Cardiac septum (tissue), 1 donor: ENCODE data around the gene TENM4. TPM values are rescaled to one million over a fixed set of nuclear protein-coding genes. Genes with fewer than 3 reads are reported as not detected.

ENCODE experiments used
- DNase-seq: peaks from one replicate; pipeline ENCODE4 v3.0.0-alpha.2; 2020; ENCODE audit warnings: low spot score
- intact Hi-C: fragments of 100-400 bp; cut with DNase I; formaldehyde crosslinking; loops from one replicate; pipeline ENCODE4 v1.14.0; 2022
- total RNA-seq: library from RNA; stranded (reverse); fragmentation: NEBNext Ultra II Directional; extraction: Animal tissue kit (Norgen Biotek cat#: 25700); gene quantifications from one replicate; pipeline ENCODE4 v1.2.1, GENCODE V29; 2021
- donor health status: DM: no; HTN: no; CAD: no.

TENM4 gene
- total RNA-seq, 1 donor from 2014 or later: 3.4 TPM

- intact Hi-C loops: no loop called here
- DNase-seq: no peak
These were observed 696.6 kb downstream of the TENM4 start for GRCh38 chr11:78744202-78744601.

DNA sequence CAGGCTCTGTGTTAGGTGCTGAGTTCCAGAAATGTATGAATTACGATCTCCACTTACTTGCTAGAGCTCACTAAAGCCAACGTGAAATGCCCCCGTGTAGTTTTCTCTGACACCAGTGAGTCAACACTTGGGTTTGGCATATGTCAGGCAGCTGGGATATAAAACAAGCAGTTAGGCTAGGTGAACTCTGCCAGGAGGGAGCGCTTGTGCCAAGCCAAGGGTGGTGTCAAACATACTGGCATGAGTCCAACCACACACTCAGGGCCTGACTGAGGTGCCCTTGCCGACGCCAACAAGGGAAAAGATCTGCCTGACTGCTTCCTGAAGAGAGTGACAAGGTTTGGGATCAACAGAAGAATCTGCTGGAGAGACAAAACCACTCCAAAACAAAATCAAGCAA is 698.4 kb downstream of the TENM4 start:
- DNase-seq: no peak
- intact Hi-C loops: no loop called here

GRCh38 chr11:78741741-78742140 is 699.1 kb downstream of the TENM4 start:
- DNase-seq: no peak
- intact Hi-C loops: no loop called here

- no peak for DNase-seq
- intact Hi-C loops: no loop called here
These were observed 700.4 kb downstream of the TENM4 start for GRCh38 chr11:78740199-78741071.

DNA sequence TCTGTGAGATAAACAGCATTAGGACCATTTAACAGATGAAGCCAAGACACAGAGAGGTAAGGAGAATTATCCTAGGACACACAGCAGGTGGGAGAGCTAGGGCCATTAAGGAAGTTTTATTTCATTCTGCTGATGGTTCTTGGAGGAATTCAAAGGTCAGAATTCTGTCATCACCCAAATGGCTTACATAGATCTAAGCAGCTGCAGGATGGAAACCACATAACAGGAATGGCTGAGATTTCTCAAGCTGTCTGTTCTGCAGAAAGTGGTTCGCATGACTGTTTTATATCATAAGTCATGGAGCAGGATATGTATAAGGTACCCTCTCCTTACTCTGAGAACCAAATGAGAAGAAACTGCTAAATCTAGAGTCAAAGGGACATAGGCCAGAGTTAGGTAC is 702.9 kb downstream of the TENM4 start:
- intact Hi-C loops: no loop called here
- DNase-seq: no peak

GRCh38 chr11:78737301-78737700 is 703.5 kb downstream of the TENM4 start:
- no peak for DNase-seq
- intact Hi-C loops: no loop called here

GRCh38 chr11:78735711-78736110 is 705.1 kb downstream of the TENM4 start:
- no peak for DNase-seq
- intact Hi-C loops: no loop called here

- intact Hi-C loops: no loop called here
- DNase-seq: no peak
These were observed 707.8 kb downstream of the TENM4 start for GRCh38 chr11:78733031-78733430.

GRCh38 chr11:78732246-78732645 is 708.6 kb downstream of the TENM4 start:
- DNase-seq: no peak
- intact Hi-C loops: no loop called here

DNA sequence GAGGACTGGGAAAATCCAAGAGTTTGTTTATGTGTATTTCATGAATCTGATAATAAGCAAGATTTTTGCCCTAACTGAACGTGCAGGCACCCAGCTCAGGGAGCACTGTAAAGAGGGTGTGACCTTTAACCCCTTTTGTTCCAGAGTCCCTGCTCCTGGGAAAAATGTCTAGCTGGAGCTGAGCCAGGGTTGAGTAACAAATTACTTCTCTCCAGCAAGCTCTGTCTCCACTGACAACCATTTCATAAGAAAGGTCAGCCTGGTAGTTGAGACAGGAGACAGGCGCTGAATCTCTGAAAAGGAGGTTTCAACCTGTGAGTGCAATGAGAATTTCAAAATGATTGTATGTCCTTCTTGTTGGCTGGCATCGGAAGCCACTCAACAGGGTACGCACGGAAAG is 709.8 kb downstream of the TENM4 start:
- intact Hi-C loops: no loop called here
- no peak for DNase-seq

GRCh38 chr11:78730267-78730824 is 710.5 kb downstream of the TENM4 start:
- DNase-seq: no peak
- intact Hi-C loops: no loop called here

- DNase-seq: no peak
- intact Hi-C loops: no loop called here
These were observed 713.0 kb downstream of the TENM4 start for GRCh38 chr11:78727816-78728215.

DNA sequence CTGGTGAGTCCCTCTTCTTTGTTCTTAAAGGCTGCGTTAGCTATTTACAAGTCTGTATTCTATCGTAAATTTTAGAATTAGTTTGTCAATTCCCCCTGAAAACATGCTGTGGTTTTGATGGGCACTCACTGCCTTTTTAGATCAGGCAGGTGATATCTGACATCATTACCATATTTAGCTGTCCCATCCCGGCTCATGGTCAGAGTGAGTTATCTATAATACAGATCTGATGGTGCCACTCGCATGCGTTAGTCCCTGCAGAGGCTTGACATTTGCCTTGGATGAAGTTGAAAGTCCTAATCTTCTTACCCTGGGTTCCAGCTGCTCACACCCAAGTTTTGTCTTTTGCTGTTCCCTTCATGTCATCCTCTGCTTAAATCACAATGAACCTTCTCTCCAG is 715.6 kb downstream of the TENM4 start:
- intact Hi-C loops: no loop called here

GRCh38 chr11:78722786-78723185 is 718.0 kb downstream of the TENM4 start:
- DNase-seq: no peak
- intact Hi-C loops: no loop called here

More for the DNA sequence above, 715.6 kb downstream of the TENM4 start:
- no peak for DNase-seq

DNA sequence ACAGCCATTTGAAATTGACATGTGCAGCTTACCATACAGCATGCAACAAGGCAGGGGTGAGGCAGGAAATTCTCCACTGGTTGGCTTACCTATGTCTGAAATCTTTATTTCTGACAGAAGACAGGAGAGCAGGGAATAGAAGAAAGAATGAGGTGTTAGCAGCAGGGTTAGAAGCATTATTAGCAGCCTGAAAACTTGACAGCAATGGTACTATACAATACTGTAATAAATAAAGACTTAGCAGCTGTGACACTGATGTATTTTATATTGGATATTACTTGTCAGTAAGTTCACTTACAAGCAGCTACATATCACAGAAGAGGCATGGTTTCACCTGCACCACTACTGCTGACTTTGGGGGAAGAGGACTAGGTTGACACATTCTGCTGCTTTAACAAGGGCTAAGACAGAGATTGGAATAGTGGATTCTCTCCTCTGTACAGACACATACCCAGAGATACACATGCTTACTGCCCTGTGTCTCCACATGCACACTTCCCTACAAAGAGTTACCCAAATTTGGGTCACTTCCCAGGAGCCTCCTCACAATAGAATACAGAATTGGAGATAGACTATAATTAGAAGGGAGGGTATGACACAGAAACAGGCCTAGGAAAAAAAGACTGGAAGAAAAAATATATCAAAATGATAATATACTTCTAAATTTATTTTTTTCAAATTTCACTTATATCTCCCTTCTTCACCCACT is 720.4 kb downstream of the TENM4 start:
- no peak for DNase-seq
- intact Hi-C loops: no loop called here

- intact Hi-C loops: no loop called here
- no peak for DNase-seq
These were observed 723.8 kb downstream of the TENM4 start for GRCh38 chr11:78717041-78717440.

- intact Hi-C loops: no loop called here
- DNase-seq: no peak
These were observed 725.1 kb downstream of the TENM4 start for GRCh38 chr11:78715639-78716311.

DNA sequence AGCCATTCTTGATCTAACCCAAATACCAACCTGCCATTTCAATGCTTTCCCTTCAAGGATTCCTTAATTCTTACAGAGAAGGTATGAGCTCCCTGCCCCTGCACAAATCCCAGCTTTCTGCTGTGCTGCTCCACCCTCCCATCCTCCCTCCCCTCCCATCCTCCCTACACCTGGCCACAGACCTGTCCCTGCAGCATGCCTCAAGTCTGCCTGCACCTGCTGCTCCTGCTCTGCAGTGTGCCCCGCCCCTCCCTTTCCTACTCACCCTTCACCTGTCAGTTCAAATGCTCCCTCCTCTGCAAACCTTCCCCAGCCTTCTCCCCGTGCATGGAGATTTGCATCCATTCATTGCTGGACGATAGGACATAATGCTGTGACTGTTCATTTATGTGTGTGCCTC is 726.3 kb downstream of the TENM4 start:
- intact Hi-C loops: no loop called here
- no peak for DNase-seq

DNA sequence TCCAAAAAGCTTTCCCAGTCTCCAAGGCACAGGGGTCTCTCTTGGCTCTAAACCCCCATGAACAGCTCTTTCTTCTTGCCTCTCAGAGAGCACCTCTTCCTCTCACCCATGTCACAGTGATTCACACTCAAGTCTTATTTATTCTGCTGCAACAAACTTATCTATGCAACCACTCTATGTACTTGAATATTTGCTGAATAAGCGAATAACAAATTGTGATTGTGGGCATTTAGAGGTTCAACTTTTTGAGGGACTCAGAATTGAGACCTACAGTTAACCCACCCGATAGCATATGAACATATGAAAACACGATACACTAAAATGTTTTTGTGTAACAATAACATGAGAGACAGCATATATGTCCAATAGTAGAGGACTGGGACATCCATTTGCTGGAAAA is 729.1 kb downstream of the TENM4 start:
- no peak for DNase-seq
- intact Hi-C loops: no loop called here

DNA sequence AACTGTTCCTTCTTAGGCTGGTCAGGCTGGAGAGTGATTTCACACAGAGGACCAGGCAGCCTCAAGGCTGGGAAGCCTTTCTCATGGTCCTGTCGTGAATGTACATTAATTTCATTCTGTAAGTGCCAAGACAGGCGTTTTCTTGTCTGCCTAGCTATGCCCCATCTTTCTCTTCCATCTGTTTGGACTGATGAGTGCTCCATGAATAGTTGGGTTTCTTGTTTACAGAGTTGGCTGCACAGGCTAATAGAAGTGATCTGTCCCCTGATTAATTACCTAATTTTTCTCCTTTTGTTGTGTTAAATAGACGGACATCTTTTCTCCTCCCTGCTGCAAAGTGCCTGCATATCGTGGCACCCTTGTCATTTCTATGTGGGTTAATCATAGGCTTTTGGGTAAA is 730.4 kb downstream of the TENM4 start:
- DNase-seq: no peak
- intact Hi-C loops: no loop called here
